ENCODE data around the gene SLC26A11. TPM values are rescaled to one million over a fixed set of nuclear protein-coding genes. Genes with fewer than 3 reads are reported as not detected.

SLC26A11 gene
- total and polyA plus RNA-seq, 2 of the 13 experiments (the other 11 are each of a cell fraction or from before 2014, with no cell fraction given) = 8.7 to 13.2 TPM

GRCh38 chr17:80195671-80196529, 24.3 kb upstream of the SLC26A11 start (continued):
- TF ChIP-seq ZNF577 (CRISPR knock-in tag; IDR thresholded peaks at IDR 0.05; ENCODE audit: borderline replicate concordance, low read depth) (no peak), ZNF337 (CRISPR knock-in tag; IDR thresholded peaks at IDR 0.05; ENCODE audit: borderline replicate concordance, low read depth) (no peak), JARID2 (CRISPR knock-in tag; IDR thresholded peaks at IDR 0.05; ENCODE audit: insufficient replicate concordance) (no peak), KLF13 (CRISPR knock-in tag; IDR thresholded peaks at IDR 0.05) (no peak), ZNF550 (CRISPR knock-in tag; IDR thresholded peaks at IDR 0.05; ENCODE audit: borderline replicate concordance) (no peak), HNRNPL (IDR thresholded peaks at IDR 0.05; ENCODE audit: low read depth, low read length) (0 out of 2 replicates have a peak, but pooled peaks have one; percentile 39), GLMP (CRISPR knock-in tag; IDR thresholded peaks at IDR 0.05; ENCODE audit: borderline replicate concordance) (no peak), ZNF317 (CRISPR knock-in tag; IDR thresholded peaks at IDR 0.05) (no peak), HOXA7 (CRISPR knock-in tag; IDR thresholded peaks at IDR 0.05) (no peak), KAT8 (CRISPR knock-in tag; IDR thresholded peaks at IDR 0.05) (no peak), SALL2 (CRISPR knock-in tag; IDR thresholded peaks at IDR 0.05) (no peak), ZNF224 (CRISPR knock-in tag; IDR thresholded peaks at IDR 0.05) (no peak), ZNF136 (CRISPR knock-in tag; IDR thresholded peaks at IDR 0.05; ENCODE audit: low read depth) (no peak), MBD4 (IDR thresholded peaks at IDR 0.05; ENCODE audit: borderline replicate concordance, low read length) (no peak), MAFF (IDR thresholded peaks at IDR 0.05; ENCODE audit: low read depth, low read length) (no peak), ZNF20 (CRISPR knock-in tag; IDR thresholded peaks at IDR 0.05) (no peak)
- TF ChIP-seq, protein P1, sequence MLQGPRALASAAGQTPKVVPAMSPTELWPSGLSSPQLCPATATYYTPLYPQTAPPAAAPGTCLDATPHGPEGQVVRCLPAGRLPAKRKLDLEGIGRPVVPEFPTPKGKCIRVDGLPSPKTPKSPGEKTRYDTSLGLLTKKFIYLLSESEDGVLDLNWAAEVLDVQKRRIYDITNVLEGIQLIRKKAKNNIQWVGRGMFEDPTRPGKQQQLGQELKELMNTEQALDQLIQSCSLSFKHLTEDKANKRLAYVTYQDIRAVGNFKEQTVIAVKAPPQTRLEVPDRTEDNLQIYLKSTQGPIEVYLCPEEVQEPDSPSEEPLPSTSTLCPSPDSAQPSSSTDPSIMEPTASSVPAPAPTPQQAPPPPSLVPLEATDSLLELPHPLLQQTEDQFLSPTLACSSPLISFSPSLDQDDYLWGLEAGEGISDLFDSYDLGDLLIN (CRISPR knock-in tag; IDR thresholded peaks at IDR 0.05; ENCODE audit: borderline replicate concordance) = no peak
- TF ChIP-seq, protein P2, sequence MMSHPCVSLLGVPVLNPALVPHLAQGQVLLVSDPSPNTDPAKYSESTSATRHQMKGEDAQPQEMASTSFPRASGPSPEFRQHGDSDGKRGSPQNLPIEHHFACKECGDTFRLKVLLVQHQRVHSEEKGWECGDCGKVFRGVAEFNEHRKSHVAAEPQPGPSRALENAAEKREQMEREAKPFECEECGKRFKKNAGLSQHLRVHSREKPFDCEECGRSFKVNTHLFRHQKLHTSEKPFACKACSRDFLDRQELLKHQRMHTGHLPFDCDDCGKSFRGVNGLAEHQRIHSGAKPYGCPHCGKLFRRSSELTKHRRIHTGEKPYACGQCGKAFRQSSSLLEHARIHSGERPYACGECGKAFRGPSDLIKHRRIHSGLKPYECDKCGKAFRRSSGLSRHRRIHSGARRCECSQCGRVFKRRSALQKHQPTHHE (CRISPR knock-in tag; IDR thresholded peaks at IDR 0.05; ENCODE audit: borderline replicate concordance) = no peak
- TF ChIP-seq, protein P3, sequence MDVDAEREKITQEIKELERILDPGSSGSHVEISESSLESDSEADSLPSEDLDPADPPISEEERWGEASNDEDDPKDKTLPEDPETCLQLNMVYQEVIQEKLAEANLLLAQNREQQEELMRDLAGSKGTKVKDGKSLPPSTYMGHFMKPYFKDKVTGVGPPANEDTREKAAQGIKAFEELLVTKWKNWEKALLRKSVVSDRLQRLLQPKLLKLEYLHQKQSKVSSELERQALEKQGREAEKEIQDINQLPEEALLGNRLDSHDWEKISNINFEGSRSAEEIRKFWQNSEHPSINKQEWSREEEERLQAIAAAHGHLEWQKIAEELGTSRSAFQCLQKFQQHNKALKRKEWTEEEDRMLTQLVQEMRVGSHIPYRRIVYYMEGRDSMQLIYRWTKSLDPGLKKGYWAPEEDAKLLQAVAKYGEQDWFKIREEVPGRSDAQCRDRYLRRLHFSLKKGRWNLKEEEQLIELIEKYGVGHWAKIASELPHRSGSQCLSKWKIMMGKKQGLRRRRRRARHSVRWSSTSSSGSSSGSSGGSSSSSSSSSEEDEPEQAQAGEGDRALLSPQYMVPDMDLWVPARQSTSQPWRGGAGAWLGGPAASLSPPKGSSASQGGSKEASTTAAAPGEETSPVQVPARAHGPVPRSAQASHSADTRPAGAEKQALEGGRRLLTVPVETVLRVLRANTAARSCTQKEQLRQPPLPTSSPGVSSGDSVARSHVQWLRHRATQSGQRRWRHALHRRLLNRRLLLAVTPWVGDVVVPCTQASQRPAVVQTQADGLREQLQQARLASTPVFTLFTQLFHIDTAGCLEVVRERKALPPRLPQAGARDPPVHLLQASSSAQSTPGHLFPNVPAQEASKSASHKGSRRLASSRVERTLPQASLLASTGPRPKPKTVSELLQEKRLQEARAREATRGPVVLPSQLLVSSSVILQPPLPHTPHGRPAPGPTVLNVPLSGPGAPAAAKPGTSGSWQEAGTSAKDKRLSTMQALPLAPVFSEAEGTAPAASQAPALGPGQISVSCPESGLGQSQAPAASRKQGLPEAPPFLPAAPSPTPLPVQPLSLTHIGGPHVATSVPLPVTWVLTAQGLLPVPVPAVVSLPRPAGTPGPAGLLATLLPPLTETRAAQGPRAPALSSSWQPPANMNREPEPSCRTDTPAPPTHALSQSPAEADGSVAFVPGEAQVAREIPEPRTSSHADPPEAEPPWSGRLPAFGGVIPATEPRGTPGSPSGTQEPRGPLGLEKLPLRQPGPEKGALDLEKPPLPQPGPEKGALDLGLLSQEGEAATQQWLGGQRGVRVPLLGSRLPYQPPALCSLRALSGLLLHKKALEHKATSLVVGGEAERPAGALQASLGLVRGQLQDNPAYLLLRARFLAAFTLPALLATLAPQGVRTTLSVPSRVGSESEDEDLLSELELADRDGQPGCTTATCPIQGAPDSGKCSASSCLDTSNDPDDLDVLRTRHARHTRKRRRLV (CRISPR knock-in tag; IDR thresholded peaks at IDR 0.05) = no peak
- TF ChIP-seq, protein P4, sequence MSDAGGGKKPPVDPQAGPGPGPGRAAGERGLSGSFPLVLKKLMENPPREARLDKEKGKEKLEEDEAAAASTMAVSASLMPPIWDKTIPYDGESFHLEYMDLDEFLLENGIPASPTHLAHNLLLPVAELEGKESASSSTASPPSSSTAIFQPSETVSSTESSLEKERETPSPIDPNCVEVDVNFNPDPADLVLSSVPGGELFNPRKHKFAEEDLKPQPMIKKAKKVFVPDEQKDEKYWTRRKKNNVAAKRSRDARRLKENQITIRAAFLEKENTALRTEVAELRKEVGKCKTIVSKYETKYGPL (CRISPR knock-in tag; IDR thresholded peaks at IDR 0.05) = no peak

Data from HepG2 (cell line).